A172 (cell line): ENCODE measurements around the gene USP6NL. TPM values are rescaled to one million over a fixed set of nuclear protein-coding genes. Genes with fewer than 3 reads are reported as not detected.
"Not testable (repeated sequence)": the region's sequence is repeated elsewhere in the genome, so short reads cannot be mapped to it uniquely, and the experiment has no call there.

Source experiments
- DNase-seq: peaks from one replicate; pipeline ENCODE4 v3.0.0-alpha.2; 2015; ENCODE audit warnings: low spot score
- total RNA-seq: library from RNA; depleted of rRNA; stranded (reverse); fragments of >200 nt; shearing (Covaris generic); gene quantifications from 2 replicates; pipeline ENCODE4 v1.2.3, GENCODE V29; 2014

The USP6NL gene
- total RNA-seq, 1 experiment from 2014 or later, result 19.8 TPM

- DNase-seq, result no peak
Observed at GRCh38 chr10:11444531-11445228, 166.8 kb downstream of the USP6NL start.

DNA sequence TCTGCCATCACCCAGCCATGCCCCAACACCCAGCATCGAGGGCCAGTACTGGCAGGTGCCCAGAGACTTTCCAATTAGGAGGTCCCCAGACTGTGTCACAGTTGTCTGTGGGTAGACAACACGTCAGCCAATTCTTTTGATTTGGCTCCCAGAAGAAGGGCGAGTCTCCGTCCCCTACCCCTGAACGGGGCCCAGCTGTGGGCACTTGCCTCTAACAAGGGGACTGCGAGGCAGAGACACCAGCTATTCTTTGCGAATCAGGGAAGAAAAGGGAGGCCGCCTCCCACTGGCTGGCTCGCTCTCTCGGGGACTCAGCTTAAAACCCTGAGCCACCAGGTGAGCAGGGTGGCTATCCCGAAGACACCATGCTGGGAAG lies 167.3 kb downstream of the USP6NL start:
- DNase-seq, result no peak

GRCh38 chr10:11443468-11444154 lies 167.8 kb downstream of the USP6NL start:
- no peak for DNase-seq

- DNase-seq, result no peak
Observed at GRCh38 chr10:11442001-11442773, 169.3 kb downstream of the USP6NL start.

DNA sequence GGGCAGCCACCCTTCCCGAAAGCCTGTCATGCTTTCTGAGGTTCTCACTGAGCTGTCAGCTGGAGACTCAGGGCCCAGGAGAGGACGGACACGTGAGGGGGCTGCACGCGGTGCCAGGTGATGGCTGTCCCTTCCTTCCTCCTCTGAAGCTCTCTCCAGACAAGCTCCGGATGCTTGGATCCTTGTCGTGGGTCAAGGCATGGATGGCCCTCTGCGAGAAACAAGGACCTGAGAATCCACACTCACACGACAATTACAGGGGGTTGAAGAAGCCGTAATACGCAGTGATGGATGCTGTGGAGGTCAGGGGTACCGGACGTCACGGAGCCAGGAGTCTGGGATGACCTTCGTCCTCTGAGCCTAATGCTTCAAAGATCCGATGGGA lies 170.3 kb downstream of the USP6NL start:
- no peak for DNase-seq

GRCh38 chr10:11440250-11441150 lies 170.9 kb downstream of the USP6NL start:
- no peak for DNase-seq

GRCh38 chr10:11439523-11440053 lies 171.9 kb downstream of the USP6NL start:
- no peak for DNase-seq

DNA sequence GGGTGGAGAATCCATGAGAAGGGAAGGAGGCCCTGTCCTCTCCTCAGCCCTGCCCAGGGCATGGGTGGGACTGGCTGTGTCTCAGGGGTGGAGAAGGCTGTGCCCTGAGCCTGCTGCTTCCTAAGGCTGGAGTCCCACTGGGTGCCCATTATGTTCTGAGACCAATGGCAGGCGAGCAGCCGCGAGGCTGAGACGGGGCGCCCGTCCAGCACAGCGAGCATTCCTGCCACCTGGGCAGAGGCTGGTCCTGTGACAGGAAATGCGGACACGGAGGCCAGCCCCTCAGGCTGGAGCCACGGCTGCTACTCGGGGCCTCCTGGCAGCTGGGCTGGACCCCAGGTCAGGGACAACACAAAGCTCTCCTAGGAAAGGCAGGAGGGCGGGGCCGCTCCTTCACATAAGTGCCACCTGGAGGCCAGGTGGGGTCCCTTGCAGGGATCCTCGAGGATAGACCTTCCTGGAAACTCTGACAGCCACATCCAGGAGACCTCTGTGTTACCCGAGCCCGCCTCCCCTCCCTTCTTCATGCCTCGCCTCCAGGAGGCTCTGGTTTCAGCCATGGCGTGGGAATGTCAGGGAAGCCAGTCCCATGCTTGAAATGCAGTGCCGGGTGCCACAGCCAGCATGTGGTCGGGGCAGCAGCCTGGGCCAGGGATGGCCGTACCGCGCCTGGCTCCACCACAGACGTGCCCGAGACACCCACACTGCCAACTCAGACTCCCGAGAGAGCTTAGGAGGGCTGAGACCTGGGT lies 173.9 kb downstream of the USP6NL start:
- DNase-seq, result no peak

DNA sequence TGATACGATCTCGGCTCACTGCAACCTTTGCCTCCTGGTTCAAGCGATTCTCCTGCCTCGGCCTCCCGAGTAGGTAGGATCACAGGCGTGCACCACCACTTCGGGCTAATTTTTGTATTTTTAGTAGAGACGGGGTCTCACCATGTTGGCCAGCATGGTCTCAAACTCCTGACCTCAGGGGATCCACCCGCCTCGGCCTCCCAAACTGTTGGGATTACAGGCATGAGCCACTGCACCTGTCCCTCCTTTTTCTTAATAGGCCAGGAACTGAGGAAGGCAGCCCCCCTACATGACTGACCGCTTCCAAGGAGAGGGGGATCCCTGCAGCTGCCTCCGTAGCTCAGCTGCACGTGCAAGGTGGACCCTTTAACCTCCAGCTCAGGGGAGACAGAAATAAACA lies 175.0 kb downstream of the USP6NL start:
- not testable (repeated sequence) for DNase-seq

DNA sequence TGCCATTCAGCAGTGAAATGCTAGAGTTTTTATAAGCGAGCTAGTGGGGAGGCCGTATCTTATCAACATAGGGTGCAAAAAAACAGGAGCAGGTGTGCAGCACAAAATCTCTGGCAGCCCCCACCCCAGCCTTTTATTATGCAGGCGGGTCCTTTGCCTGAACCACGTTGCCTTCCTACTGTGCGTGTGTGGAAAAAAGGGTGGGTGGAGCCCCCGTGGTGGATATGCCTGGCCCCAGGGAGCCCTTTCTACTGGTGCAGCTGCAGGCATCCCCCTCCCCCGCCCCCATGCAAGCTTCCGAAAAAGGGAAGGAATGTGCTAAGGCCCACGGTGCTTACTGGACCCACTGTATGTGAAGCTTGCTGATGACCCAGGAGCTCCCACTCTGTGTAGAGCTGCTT lies 175.9 kb downstream of the USP6NL start:
- DNase-seq, result no peak

GRCh38 chr10:11434324-11434723 lies 177.1 kb downstream of the USP6NL start:
- DNase-seq, result no peak

DNA sequence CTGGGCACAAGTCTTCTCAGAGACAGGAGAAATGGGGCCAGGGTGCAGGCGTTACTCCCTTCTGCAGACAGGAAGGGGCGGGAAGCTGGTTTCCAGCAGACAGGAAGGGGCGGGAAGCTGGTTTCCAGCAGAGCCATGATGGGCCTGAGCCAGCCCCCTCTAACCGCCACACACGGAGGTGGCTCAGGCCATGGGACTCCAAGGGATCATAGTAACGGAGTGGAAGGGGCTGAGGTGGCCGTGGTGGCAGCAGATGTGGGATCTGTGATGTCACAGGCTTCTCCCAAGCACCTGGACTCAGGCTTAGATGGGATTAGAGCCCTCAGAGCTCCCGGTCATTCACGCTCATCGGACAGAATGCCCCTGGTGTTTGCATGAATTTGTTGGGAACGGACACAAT lies 177.8 kb downstream of the USP6NL start:
- no peak for DNase-seq

- DNase-seq, result no peak
Observed at GRCh38 chr10:11431216-11431555, 180.3 kb downstream of the USP6NL start.

- DNase-seq, result no peak
Observed at GRCh38 chr10:11430421-11431215, 180.8 kb downstream of the USP6NL start.

GRCh38 chr10:11429439-11430052 lies 181.9 kb downstream of the USP6NL start:
- DNase-seq, result peak; percentile 22

DNA sequence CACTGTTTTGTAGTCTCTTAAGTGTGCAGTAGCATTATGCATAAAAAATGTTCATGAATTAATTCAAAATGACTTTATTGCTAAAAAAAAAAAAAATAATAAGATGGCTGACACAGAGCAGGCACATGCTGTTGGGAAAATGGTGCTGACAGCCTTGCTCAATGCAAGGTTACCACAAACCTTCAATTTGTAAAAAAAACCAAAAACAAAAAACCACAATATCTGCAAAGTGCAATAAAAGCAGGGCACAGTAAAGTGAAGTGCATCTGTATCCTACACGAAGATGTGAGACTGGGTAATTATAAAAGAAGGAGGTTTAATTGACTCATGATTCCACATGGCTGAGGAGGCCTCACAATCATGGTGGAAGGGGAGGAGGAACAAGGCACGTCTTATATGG lies 185.8 kb downstream of the USP6NL start:
- no peak for DNase-seq

- DNase-seq, result no peak
Observed at GRCh38 chr10:11425296-11425610, 186.2 kb downstream of the USP6NL start.

- peak; percentile 48 for DNase-seq
Observed at GRCh38 chr10:11424456-11425295, 186.8 kb downstream of the USP6NL start.

DNA sequence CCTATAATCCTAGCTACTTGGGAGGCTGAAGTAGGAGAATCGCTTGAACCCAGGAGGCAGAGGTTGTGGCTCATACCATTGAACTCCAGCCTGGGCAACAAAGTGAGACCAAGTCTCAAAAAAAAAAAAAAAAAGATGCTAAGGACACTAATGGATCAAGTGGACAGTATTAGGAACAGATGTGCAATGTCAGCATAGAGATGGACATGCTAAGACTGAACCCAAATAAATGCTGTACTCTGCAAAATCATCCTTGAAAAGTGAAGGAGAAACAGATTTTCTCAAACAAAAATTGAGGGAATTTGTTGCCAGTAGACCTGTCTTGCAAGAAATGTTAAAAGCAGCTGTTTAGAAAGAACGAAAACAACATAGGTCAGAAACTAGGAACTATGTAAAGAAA lies 194.5 kb downstream of the USP6NL start:
- no peak for DNase-seq
